GM19025 (cell line): ENCODE measurements around the gene ING1.
"Not testable (repeated sequence)": the region's sequence is repeated elsewhere in the genome, so short reads cannot be mapped to it uniquely, and the experiment has no call there.

Experiments used
- ATAC-seq: cut with Tn5 transposase; IDR thresholded peaks from one replicate; pipeline ENCODE4 v1.9.1; 2021; ENCODE audit warnings: mild to moderate bottlenecking, low read depth, moderate library complexity; ENCODE audit not compliant: unreplicated experiment

The ING1 gene

GRCh38 chr13:110689711-110690110 lies 23.8 kb upstream of the ING1 start:
- ATAC-seq = no peak

- ATAC-seq = no peak
These were observed 23.0 kb upstream of the ING1 start for GRCh38 chr13:110690516-110690915.

GRCh38 chr13:110695774-110696173 lies 17.7 kb upstream of the ING1 start:
- ATAC-seq = not testable (repeated sequence)

GRCh38 chr13:110696776-110697175 lies 16.7 kb upstream of the ING1 start:
- ATAC-seq = no peak

GRCh38 chr13:110697842-110698241 lies 15.7 kb upstream of the ING1 start:
- ATAC-seq = no peak

- ATAC-seq = no peak
These were observed 14.8 kb upstream of the ING1 start for GRCh38 chr13:110698689-110699088.

GRCh38 chr13:110699148-110700145 lies 14.1 kb upstream of the ING1 start:
- ATAC-seq = no peak

GRCh38 chr13:110700186-110700585 lies 13.3 kb upstream of the ING1 start:
- no peak for ATAC-seq

GRCh38 chr13:110700641-110701040 lies 12.9 kb upstream of the ING1 start:
- ATAC-seq = no peak

GRCh38 chr13:110701061-110701460 lies 12.4 kb upstream of the ING1 start:
- ATAC-seq = not testable (repeated sequence)

- no peak for ATAC-seq
These were observed 11.4 kb upstream of the ING1 start for GRCh38 chr13:110702089-110702488.

- no peak for ATAC-seq
These were observed 10.6 kb upstream of the ING1 start for GRCh38 chr13:110702591-110703526.

GRCh38 chr13:110705356-110705825 lies 8.1 kb upstream of the ING1 start:
- no peak for ATAC-seq

- peak; percentile 96 for ATAC-seq
These were observed 7.5 kb upstream of the ING1 start, which contains the start of gene CARS2 for GRCh38 chr13:110705826-110706569. TSS of gene CARS2 (minus strand) at chr13:110706116. CDS start at chr13:110706093, 23 bp downstream.

- ATAC-seq = no peak
These were observed 6.7 kb upstream of the ING1 start for GRCh38 chr13:110706570-110707372.

- peak; percentile 25 for ATAC-seq
These were observed 1.2 kb upstream of the ING1 start for GRCh38 chr13:110712081-110712848.

GRCh38 chr13:110712849-110713641 lies 455 bp upstream of the ING1 start:
- ATAC-seq = peak; percentile 39
